ENCODE results near the gene COMMD9. TPM values are rescaled to one million over a fixed set of nuclear protein-coding genes. Genes with fewer than 3 reads are reported as not detected.

Gene COMMD9
- total RNA-seq, 2 experiments from 2014 or later, result 33.6 to 34.6 TPM

DNA sequence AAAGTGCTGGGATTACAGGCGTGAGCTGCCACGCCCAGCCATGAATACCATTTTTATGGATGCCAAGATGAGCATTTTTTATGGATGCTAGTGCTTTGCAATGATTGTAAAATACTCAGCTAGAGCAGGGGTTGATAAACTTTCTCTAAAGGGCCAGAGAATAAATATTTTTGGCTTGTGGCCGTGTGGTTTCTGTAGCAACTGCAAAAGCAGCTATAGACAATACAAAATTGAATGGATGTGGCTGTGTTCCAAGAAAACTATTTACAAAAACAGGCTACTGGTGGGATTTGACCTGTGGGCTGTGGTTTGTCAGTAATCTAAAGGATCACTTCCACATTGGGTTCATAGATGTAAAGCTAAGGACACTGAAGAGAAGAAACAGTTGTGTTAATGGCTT, 56.0 kb downstream of the COMMD9 start:
- Mint-ChIP-seq H3K27me3 (peaks cover 33% of the 10 kb centered on the region), H3K4me1 (ENCODE audit: low read depth) (no peaks in the 10 kb centered on the region), H3K9me3 (no peaks in the 10 kb centered on the region), H3K4me3 (no peak overlapping the region), H3K36me3 (ENCODE audit: low read depth) (no peaks in the 10 kb centered on the region), H3K27ac (no peak overlapping the region)
- no peak overlapping the region for H3K4me3 ChIP-seq (ENCODE audit: low read length)
- H3K9me3 ChIP-seq (ENCODE audit: control insufficient read depth in 1 of 2, insufficient read depth in 1 of 2, low read length in 2 of 2), result no peaks in the 10 kb centered on the region
- peaks cover 3 to 6% of the 10 kb centered on the region in 2 experiments for H3K27me3 ChIP-seq (ENCODE audit: control insufficient read depth in 1 of 2, insufficient read depth in 2 of 2, low read length in 2 of 2)
- no peaks in the 10 kb centered on the region for H3K36me3 ChIP-seq (ENCODE audit: insufficient read depth, low read length)
- no peak overlapping the region for H3K27ac ChIP-seq (ENCODE audit: low read depth in 1 of 2, low read length in 2 of 2)
- DNase-seq, result no peak
- H3K4me1 ChIP-seq (ENCODE audit: insufficient read depth, low read length), result no peaks in the 10 kb centered on the region
- TF ChIP-seq, protein P1, sequence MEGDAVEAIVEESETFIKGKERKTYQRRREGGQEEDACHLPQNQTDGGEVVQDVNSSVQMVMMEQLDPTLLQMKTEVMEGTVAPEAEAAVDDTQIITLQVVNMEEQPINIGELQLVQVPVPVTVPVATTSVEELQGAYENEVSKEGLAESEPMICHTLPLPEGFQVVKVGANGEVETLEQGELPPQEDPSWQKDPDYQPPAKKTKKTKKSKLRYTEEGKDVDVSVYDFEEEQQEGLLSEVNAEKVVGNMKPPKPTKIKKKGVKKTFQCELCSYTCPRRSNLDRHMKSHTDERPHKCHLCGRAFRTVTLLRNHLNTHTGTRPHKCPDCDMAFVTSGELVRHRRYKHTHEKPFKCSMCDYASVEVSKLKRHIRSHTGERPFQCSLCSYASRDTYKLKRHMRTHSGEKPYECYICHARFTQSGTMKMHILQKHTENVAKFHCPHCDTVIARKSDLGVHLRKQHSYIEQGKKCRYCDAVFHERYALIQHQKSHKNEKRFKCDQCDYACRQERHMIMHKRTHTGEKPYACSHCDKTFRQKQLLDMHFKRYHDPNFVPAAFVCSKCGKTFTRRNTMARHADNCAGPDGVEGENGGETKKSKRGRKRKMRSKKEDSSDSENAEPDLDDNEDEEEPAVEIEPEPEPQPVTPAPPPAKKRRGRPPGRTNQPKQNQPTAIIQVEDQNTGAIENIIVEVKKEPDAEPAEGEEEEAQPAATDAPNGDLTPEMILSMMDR (IDR thresholded peaks at IDR 0.05), result no peak
- intact Hi-C loops (cut with DNase I, micrococcal nuclease), result no loop called here
- ChIA-PET CTCF (no interaction called here), POLR2A (no interaction called here)
- no peak for ATAC-seq (ENCODE audit: poor library complexity)

DNA sequence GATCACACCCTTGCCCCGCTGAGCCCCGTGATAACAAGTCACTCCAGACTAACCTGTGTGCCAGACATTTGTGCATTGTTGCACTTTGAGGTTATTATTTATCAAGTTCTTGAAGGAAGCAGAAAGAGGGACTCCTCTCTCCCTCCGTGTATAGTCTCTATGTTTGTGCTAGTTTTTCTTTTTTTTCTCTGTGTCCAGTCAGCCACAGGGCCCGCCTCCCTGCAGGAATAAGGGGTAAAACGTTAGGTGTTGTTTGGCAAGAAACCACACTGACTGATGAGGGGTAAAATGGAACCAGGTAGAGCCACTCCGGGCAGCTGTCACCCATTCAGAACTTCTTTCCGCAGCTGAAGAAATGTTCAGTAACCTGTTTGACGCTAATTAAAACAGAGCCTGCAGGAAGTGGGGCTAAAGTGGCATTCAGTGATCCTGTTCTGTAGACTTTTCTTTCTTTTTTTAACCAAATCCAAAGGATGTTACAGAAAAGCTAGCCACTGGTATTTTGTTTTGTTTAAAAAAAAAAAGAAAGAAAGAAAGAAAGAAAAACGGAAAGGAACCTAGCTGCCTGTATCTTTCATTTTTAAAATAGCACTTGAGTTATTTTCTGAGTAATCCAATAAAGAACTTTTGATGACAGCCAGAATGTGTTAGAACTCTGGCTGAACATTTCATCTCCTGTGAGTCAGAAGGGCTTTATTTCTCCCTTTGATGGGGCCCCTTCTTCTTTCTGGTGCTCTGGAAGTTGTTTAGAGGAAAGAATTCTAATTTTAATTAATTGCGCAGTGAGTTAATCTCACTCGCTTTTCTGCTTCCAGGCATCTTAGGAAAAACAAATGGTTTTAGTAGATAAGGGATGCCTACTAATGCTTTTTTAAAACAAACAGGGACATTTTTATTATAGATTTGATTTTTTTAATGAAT, 58.2 kb downstream of the COMMD9 start:
- DNase-seq (no peak), ATAC-seq (ENCODE audit: poor library complexity) (no peak)
- H3K4me1 Mint-ChIP-seq (ENCODE audit: low read depth), result no peaks in the 10 kb centered on the region
- no peak overlapping the region for H3K4me3 Mint-ChIP-seq
- H3K27me3 Mint-ChIP-seq, result peaks cover 21% of the 10 kb centered on the region
- Histone ChIP-seq H3K27ac (ENCODE audit: low read depth in 1 of 2, low read length in 2 of 2) (no peak overlapping the region), H3K27me3 (ENCODE audit: control insufficient read depth in 1 of 2, insufficient read depth in 2 of 2, low read length in 2 of 2) (peaks cover 0 to 4% of the 10 kb centered on the region in 2 experiments), H3K4me1 (ENCODE audit: insufficient read depth, low read length) (no peaks in the 10 kb centered on the region), H3K36me3 (ENCODE audit: insufficient read depth, low read length) (no peaks in the 10 kb centered on the region), H3K9me3 (ENCODE audit: control insufficient read depth in 1 of 2, insufficient read depth in 1 of 2, low read length in 2 of 2) (peaks cover 0 to 6% of the 10 kb centered on the region in 2 experiments), H3K4me3 (ENCODE audit: low read length) (no peak overlapping the region)
- TF ChIP-seq, protein P1 (IDR thresholded peaks at IDR 0.05), result no peak
- H3K9me3 Mint-ChIP-seq, result no peaks in the 10 kb centered on the region
- POLR2A ChIA-PET, result no interaction called here
- no peaks in the 10 kb centered on the region for H3K36me3 Mint-ChIP-seq (ENCODE audit: low read depth)
- intact Hi-C loops (cut with DNase I, micrococcal nuclease), result no loop called here
- CTCF ChIA-PET, result no interaction called here
- no peak overlapping the region for H3K27ac Mint-ChIP-seq

DNA sequence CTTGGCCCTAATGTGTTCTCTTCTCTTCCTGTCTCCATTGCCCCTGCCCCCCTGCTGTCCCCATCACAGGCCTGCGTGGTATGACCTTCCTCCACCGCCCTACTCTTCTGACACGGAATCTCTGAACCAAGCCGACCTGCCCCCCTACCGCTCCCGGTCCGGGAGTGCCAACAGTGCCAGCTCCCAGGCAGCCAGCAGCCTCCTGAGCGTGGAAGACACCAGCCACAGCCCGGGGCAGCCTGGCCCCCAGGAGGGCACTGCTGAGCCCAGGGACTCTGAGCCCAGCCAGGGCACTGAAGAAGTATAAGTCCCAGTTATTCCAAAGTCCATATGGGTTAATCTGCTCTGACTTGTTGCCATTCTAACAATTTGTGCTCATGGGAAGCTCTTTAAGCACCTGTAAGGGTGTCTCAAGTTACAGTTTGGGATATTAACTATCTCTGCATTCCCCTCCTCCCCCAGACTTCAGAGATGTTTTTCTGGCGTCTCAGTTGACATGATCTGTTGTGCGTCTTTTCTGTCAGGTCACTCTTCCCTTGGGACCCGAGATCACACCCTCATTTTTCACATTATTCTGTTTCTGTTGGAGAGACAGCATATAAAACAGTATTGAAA, 60.0 kb downstream of the COMMD9 start:
- Histone ChIP-seq H3K9me3 (ENCODE audit: control insufficient read depth in 1 of 2, insufficient read depth in 1 of 2, low read length in 2 of 2) (peaks cover 0 to 6% of the 10 kb centered on the region in 2 experiments), H3K27me3 (ENCODE audit: control insufficient read depth in 1 of 2, insufficient read depth in 2 of 2, low read length in 2 of 2) (peaks cover 0 to 4% of the 10 kb centered on the region in 2 experiments), H3K27ac (ENCODE audit: low read depth in 1 of 2, low read length in 2 of 2) (no peak overlapping the region), H3K36me3 (ENCODE audit: insufficient read depth, low read length) (no peaks in the 10 kb centered on the region), H3K4me3 (ENCODE audit: low read length) (no peak overlapping the region), H3K4me1 (ENCODE audit: insufficient read depth, low read length) (no peaks in the 10 kb centered on the region)
- intact Hi-C loops (cut with DNase I, micrococcal nuclease), result no loop called here
- Mint-ChIP-seq H3K27ac (no peak overlapping the region), H3K27me3 (peaks cover 4% of the 10 kb centered on the region), H3K4me1 (ENCODE audit: low read depth) (no peaks in the 10 kb centered on the region), H3K36me3 (ENCODE audit: low read depth) (no peaks in the 10 kb centered on the region), H3K4me3 (no peak overlapping the region), H3K9me3 (no peaks in the 10 kb centered on the region)
- POLR2A ChIA-PET, result no interaction called here
- no peak for ATAC-seq (ENCODE audit: poor library complexity)
- CTCF ChIA-PET, result no interaction called here
- TF ChIP-seq, protein P1 (IDR thresholded peaks at IDR 0.05), result no peak
- no peak for DNase-seq
